Measurements from ENCODE around the gene ATP1A4.

DNA sequence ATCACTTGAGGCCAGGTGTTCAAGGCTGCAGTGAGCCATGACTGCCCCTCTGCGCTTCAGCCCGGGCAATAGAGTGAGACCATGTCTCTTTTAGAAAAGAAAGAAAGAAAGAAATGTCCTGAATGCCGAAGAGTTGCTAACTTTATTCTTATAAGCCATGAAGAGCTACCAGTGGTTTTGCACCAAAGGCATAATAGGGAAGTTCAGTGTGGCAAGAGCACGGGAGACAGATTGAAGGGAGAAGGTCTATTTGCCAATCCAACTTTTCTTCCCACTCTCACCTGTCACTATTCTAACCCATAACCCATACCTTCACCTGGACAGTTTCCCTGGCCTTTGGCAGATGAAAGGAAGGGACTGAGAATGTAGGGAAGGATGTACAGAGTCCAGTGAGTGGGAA is 49.4 kb downstream of the ATP1A4 start:
- TF ChIP-seq, protein P1, sequence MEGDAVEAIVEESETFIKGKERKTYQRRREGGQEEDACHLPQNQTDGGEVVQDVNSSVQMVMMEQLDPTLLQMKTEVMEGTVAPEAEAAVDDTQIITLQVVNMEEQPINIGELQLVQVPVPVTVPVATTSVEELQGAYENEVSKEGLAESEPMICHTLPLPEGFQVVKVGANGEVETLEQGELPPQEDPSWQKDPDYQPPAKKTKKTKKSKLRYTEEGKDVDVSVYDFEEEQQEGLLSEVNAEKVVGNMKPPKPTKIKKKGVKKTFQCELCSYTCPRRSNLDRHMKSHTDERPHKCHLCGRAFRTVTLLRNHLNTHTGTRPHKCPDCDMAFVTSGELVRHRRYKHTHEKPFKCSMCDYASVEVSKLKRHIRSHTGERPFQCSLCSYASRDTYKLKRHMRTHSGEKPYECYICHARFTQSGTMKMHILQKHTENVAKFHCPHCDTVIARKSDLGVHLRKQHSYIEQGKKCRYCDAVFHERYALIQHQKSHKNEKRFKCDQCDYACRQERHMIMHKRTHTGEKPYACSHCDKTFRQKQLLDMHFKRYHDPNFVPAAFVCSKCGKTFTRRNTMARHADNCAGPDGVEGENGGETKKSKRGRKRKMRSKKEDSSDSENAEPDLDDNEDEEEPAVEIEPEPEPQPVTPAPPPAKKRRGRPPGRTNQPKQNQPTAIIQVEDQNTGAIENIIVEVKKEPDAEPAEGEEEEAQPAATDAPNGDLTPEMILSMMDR (IDR thresholded peaks at IDR 0.05) = no peak
- no peak for TF ChIP-seq EP300 (IDR thresholded peaks at IDR 0.05)
- no peak for TF ChIP-seq POLR2A (IDR thresholded peaks at IDR 0.05)
- TF ChIP-seq POLR2AphosphoS5 (IDR thresholded peaks at IDR 0.05) = no peak

Measured in gastroesophageal sphincter (tissue), 3 donors.